HG03469 (cell line): ENCODE measurements around the gene PRPSAP1.
"Not testable (repeated sequence)": the region's sequence is repeated elsewhere in the genome, so short reads cannot be mapped to it uniquely, and the experiment has no call there.

Experiments used
- ATAC-seq: cut with Tn5 transposase; IDR thresholded peaks from one replicate; pipeline ENCODE4 v1.9.1; 2021; ENCODE audit warnings: mild to moderate bottlenecking, moderate library complexity, moderate number of reproducible peaks; ENCODE audit not compliant: unreplicated experiment

The PRPSAP1 gene

DNA sequence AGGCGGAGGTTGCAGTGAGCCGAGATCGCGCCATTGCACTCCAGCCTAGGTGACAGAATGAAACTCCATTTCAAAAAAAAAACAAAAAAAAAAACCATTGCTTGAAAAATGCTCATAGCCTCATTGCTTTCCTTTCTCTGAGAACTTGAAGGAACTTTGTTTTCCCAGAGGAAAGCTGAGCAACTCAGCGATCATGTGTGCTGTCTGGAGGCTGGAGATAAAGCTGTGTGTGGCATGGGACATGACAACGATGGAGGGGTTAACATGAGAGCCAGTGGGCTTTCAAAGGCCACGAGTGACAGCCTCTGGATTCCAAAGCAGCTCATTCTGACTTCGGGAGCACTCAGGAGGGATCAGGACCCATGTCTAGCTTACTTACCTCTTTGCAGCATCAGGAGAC is 24.1 kb downstream of the PRPSAP1 start:
- no peak for ATAC-seq

DNA sequence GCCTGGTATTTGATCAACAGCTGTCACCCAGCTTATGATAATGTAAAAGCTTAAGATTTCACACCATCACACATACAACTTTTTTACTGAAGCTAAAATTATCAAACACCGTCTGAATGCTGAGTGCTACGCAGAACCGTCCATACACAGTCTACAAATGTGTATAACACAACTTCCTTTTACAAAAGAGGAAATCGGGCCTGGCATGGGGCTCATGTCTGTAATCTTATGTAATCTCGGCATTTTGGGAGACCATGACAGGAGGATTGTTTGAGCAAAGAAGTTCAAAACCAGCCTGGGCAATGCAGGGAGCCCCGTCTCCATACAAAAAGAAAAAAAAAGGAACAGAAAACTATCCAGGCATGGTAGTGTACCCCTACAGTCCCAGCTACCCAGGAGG is 26.0 kb downstream of the PRPSAP1 start:
- no peak for ATAC-seq

DNA sequence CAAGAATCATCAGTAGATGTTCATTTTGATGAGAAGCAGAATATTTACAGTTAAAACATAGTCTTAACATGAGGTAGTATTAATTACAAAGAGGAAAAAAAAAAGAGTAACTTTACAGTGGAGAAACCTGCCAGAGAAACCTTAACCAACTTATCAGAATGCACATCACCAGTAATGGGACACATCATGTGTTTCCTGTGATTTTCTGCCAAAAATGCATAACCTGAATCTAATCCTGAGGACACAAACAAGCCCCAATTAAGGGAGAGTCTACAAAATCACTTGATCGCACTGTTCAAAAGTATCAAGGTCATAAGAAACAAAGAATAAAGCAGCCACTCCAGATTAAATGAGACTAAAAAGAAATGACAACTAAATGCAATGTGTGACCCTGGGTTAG is 27.4 kb downstream of the PRPSAP1 start:
- no peak for ATAC-seq

DNA sequence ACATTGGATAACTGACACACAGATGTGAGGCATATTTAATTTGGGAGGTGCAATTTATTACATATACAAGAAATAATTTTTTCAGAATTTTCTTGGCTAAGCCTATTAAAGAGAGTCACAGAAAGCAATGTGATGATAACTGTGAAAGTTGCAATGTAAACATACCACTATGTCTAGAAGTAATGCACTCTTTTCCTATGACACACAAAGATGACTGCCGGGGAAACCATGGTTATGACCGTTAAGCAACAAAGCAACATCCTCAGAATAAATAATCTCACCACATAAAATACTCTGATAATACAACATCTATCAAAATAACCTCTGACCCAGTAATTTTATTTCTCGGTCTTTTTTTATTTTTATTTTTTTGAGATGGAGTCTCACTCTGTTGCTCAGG is 35.1 kb downstream of the PRPSAP1 start:
- ATAC-seq = no peak

DNA sequence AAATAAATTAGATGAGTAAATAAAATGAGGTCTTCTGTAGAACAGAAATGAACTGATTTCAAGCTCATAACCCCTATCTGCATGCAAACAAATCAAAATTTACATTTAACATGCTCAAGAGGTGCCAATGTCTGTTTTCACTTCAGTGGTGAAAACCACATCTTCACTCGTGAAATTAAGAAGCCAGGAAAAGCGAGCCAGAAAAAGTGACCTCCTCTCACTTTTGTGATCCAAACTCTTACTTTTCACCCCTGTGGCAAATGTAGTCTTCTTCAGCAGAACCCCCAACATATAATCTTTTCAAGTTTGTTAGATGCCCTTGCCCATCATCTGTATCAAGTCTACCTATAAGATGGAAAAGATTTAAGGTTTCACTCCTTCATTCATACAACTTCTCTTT is 36.2 kb downstream of the PRPSAP1 start:
- ATAC-seq = no peak

DNA sequence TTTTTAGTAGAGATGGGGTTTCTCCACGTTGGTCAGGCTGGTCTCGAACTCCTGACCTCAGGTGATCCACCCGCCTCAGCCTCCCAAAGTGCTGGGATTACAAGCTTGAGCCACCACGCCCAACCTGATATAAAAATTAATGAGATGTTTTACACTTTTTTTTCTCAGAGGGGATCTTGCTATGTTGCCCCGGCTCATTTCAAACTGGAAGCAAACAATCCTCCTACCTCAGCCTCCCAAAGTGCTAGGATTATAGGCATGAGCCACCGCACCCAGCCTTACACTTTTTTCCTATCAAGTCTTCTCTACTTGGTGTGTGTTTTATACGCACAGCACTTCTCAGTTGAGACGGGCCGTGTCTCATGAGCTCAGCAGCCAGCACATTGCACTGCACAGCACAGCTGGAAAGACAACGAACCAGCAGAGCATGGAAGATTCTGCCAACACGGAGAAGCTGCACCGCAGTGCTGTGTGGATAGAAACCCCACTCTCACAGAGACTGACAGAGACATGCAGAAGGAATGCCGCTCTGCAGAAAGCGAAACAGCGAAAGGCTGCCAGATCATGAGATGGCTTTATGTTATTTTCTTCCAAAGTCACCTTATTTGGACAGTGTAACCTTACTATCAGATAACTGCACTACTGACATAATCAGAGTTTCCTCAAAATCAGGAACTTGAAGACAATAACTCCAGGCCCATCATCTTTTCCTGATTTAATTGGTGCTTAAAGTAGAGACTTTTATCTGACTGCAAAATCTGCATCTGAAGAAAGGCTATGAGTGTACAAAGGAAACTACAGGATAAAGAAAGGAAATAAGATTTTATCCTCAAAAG is 39.1 kb downstream of the PRPSAP1 start:
- no peak for ATAC-seq

DNA sequence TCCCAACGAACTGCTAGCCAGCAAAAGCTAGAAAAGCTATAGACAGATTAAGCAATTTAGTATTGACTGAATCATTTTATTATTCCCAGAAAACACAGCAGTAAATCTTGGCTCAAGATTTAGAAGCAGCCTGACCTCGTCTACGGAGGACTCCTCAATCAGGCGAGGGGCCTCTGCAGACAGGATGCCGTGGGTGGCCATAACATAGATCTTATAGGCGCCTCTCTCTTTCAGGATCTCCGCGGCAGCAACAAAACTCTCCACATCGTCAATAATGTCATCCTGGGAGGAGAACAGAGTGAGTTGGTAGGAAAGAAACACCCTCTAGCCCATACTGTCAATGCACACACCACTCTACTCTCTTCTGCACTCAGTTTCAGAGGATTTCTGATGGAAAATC is 41.0 kb downstream of the PRPSAP1 start:
- ATAC-seq = no peak

DNA sequence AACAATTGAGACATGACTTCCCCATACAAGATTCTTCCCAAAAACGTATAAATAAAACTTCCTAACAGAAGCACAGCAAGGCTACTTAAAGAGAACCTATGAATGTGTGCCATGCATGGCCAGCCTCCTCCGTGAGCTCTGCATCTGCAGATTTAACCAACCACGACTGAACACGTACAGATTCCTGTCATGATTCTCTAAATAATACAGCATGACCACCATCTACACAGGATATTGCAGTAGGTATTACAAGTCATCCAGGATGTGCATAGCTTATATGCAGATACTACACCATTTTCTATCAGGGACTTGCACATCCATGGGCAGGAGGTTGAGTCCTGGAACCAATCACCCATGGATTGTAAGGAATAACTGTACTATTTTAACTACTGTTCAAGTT is 44.3 kb downstream of the PRPSAP1 start:
- no peak for ATAC-seq

DNA sequence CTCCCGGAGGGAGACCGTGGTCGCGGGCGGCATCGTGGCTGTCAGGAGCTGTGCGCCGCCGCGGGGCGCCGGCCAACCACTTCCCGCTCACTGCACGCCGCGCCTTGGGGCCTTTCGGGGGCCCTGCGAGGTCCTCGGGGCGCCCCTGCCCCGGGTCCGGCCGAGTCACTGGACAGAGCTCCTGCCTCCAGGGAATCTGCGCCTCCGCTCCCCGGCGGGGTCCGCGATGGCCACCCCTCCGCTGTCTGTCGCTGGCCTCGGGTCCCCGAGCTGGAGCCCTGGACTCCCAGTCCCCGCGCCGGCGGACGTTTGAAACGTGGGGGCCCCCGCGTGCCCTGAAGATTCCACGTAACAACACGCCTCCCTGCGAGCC is 45.8 kb downstream of the PRPSAP1 start, which contains the start of gene QRICH2:
Gene QRICH2 (minus strand): TSS at position 311 of the 373 bp plus-strand sequence. CDS start 278 bp downstream, at position 33.
- ATAC-seq = no peak

DNA sequence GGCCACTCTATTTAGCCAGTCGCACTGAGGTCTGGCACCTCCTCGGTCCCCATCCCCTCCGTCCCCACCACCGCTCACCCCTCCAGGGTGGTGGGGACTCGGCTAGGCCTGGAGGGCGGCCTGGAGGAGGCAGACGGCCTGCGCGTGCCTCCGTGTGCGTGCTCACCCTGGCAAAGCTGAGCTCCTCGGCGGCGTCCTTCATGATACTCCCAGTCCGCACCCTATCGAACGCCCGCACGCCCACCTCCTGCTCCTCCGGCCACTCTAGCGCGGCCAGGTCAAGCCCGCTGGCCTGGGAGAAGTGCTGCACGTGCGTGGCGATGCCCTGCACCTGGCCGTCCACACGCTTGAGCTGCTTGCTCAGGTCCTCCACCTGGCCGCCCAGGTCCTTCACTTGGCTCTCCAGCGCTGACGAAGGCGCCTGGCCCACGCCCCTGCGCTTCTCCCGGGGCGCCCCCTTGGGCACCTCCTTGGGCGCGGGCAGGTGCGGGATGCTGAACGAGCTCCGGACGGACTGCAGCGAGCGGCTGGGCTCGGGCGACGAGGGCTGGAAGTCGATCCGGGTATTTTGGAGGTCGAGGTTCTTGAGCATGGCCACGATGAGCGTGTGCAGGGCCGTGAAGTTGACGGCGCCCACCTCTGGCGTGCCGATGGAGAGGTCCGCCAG is 46.3 kb downstream of the PRPSAP1 start:
- no peak for ATAC-seq

DNA sequence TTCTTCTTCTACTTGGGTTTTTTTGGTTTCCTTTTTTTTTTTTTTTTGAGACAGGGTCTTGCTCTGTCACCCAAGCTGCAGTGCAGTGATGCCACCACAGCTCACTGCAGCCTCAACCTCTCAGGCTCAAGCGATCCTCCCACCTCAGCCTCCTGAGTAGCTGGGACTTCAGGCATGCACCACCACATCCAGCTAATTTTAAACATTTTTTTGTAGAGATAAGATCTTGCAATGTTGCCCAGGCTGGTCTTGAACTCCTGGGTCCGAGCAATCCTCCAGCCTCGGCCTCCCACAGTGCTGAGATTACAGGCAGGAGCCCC is 48.6 kb downstream of the PRPSAP1 start:
- ATAC-seq = not testable (repeated sequence)

DNA sequence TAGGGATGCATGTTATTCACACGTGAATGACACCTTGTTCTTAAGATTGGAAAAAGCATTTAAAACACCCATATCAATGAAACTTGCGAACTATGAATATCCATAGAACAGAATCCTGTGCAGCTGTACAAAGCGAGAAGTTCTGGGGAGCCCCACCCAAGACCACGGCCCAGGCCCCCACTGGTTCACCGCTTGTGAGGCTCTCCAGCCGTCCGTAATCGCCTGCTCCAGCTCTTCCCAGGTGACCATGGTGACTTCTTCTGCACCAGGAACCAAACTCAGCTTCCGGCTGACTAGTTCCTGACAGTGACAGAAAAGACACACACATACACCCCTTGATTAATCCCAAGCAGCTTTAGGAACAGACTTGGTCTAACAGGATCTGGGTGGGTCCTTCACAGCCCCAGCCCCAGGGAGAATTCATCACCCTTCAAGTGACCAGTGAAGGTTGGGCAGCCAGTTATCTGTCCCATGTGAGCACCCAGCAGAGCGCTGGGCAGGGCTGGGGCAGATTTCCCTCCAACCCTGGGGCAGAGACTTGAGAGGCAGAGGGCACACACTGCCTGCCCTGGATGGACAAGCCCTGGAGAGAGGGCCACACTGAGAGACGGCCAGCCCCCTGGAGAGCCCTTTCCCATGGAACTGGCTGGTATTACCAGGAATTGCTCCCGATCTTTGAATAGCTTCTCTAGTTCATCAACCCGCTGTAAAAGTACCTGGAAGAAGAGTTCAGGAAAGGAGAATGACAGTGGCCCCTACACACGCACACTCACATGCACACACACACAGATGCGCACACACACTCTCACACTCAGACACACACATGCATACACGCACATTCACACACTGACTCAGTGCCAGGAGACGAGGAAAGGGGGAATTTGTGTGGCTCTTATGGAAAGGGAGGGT is 49.2 kb downstream of the PRPSAP1 start:
- ATAC-seq = no peak

DNA sequence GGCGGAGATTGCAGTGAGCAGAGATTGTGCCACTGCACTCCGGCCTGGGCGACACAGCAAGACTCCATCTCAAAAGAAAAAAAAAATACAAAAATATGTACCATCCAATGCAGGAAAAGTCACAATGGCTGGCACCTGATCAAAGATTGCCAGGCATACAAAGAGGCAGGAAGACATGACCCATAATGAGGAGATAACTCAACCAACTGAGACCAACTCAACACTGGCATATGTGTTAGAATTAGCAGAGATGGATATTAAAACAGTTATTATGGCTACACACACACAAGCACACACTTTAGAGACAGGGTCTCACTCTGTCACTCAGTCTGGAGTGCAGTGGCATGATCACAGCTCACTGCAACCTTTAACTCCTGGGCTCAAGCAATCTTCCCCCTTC is 56.3 kb downstream of the PRPSAP1 start:
- no peak for ATAC-seq

DNA sequence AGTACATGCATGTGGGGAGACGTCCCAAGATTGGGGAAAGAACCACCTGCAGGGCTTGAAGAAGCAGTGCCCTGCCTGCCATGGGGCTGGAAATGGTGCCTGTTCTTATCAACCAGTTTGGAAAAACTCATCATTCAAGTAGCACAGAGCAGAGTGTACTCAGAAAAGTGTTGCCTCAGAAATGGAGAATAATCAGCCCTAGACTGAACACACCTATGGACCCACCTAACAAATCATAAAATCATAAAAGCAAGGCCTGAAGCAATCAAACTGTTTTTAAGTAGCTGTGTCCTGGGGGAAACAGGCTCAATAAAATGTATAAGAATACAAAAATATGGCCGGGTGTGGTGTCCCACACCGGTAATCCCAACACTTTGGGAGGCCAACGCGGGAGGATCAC is 56.8 kb downstream of the PRPSAP1 start:
- ATAC-seq = no peak

DNA sequence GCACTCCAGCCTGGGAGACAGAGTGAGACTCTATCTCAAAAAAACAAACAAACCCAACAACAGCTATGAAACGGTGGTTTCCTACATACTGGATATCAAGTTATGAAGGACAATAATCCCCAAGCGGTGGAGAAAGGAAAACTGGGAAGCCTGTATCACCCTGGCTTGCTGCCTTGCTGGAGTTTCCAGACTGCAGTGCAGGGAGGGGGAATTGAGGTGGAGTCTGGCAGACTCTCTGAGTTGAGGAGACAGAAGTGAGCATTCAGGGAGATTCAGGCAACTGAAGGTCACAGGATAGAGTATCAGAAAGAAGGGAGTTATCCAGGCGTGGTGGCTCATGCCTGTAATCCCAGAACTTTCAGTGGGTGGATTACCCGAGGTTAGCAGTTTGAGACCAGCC is 57.5 kb downstream of the PRPSAP1 start:
- ATAC-seq = no peak

DNA sequence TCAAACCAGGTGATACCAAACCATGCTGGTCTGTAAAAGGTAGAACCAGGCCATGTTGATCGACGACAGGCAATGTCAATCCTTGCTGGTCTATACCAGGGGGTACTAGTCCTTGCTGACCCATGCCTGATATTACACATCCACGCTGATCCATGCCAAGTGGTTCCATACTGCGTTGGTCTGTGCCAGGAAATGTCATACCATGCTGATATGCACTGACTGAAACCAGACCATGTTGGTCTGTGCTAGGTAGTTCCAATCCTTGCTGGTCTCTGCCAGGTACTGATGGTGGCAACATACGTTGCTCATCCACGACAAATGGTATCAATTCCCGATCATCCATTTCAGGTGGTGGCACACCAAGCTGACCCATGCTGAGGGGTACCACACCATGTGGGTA is 60.6 kb downstream of the PRPSAP1 start:
- ATAC-seq = no peak

DNA sequence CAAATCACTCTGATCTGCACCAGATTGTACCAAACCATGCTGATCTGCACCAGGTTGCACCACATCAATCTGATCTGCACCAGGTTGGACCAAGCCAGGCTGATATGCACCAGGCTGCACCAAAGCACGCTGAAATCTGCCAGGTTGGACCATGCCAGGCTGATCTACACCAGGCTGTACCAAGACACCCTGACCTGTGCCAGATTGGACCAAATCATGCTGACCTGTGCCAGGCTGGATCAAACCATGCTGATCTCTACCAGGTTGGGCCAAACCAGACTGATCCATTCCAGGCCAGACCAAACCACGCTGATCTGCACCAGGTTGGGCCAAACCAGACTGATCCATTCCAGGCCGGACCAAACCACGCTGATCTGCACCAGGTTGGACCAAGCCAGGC is 61.1 kb downstream of the PRPSAP1 start:
- ATAC-seq = no peak

DNA sequence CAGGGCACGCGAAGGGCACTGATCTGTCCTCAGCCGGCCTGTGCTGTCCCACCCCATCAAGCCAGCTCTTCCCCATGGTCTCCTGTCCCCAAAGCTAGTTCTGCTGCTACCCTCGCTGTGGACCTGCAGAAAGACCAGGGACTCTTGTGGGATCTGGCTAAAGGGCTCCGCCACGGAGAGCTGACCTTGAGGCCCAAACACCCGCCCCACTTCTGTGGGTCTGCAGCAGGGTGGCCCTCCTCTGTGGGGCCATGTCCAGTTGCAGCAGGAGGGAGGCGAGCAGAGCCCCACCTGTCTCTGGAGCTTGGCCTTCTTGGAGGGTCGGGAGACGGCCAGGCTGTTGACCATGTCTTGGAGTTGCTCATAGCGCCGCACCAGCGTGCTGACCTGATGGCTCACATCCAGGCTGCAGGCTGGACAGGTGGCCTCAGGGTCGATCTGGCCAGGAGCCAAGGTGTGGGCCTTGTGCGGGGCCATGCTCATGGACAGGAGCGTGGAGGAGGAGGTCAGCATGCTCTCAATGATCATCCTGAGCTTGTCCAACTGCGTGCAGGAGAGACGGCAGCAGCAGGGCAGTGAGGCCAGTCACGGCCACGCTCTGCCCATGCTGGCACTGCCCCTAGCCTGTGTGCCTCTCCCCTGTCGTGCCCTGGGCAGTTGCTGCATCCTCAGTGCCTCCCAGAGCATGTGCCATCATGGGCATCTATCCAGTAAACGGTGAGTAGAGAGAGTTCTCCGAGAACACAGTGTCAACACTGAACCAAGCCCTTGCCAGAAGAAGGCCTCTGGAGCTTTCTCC is 71.9 kb downstream of the PRPSAP1 start:
- no peak for ATAC-seq

DNA sequence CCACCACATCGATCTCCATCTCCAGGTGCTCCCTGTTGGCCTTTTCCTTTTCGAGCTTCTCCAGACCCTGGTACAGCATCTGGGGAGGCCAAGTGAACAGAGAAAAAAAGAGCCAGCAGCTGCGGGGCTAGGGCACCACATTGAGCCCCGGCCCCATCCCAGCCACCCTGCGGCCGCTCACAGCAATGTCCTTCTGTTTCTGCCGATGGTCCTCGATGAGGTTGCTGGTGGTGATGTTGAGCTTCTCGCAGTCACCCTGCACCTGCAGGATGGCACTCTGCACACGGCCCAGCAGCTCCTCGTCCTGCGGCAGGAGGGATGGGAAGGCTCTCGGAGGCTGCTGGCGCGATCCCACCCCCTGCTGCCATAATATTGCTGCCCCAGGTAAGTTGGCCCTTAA is 73.1 kb downstream of the PRPSAP1 start:
- no peak for ATAC-seq

DNA sequence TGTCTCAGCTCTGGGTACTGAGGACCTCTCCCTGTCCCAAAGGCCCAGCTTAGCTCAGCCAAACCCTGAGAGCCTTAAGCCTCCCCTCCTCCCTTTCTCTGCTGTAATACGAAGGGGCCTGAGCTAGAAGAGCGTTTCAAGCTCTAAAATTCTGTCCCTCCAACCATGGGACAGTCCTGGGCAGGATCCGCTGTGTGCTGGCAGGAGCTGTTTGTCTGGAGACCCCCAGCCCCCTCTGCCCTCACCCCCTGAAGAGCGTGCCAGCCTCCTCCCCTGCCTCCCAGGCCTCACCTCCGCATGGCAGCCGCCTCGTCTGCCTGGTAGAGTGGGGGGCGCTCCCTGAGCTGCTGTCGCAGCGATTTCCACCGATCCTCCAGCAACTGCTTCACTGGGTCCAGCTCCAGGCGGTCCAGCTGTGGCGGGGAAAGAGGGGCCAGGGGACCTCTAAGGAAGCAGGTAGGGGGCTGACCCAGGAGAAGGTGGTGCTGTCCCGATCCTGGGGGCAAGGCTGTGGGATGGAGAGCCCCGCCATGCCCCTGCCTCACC is 73.9 kb downstream of the PRPSAP1 start:
- no peak for ATAC-seq
